Hematopoietic multipotent progenitor cell treated with erythropoietin and hydrocortisone succinate and interleukin-3 and kit ligand, for 15 days (in vitro differentiated cells): ENCODE data around the gene WRAP73.
A peak's percentile ranks its signal among the peaks of the same experiment; 100 is the strongest.
"Not testable (repeated sequence)": the region's sequence is repeated elsewhere in the genome, so short reads cannot be mapped to it uniquely, and the experiment has no call there.

ENCODE experiments used
- DNase-seq: peaks from one replicate; pipeline ENCODE4 v3.0.0-alpha.2; 2015; ENCODE audit warnings: low spot score

The WRAP73 gene

DNA sequence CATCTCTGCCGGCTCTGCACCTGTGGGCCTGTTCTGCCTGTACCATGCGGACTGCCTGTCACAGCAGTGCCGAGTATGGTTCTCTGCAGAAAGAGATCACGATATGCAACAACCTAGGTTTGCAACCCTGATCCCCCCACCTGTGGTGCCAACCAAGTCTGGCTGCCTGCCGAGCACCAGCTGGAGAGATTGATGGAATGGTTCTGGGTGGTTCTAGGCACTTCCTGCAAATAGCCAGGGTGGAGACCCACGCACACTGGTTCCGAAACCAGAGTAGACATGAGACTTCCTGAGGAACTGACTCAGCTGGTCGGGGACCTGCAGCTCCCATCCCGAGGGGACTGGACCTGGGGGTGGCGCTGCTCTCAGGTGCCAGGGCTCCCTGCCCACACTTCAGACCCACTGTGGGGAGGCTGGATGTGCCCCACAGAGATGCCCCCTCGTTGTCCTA, 19.7 kb downstream of the WRAP73 start:
- no peak for DNase-seq

DNA sequence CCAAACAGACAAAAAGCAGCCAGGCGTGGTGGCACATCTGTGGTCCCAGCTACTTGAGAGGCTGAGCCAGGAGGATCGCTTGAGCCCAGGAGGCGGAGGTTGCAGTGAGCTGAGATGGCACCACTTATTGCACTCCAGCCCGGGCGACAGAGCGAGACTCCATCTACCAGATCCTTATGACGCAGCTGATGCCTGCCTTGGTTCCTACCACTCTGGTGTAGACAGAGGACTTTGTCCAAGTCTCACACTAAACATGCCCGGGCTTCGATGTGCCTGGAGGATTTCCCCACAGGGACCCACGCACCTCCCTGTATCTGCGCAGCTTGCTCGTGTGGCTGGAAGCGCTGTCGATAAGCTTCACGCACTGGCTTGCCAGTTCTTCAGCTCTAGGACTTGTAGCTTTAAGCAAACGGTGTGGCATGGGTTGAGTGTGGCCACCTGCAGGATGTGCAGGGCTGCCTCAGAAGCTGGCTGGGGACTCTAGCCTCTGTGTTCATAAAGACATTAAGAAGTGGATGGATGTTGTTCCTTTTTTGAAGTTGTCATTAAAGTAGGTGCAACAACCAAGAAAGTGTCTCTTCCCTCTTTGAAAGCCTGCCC, 20.2 kb downstream of the WRAP73 start:
- DNase-seq = no peak

DNA sequence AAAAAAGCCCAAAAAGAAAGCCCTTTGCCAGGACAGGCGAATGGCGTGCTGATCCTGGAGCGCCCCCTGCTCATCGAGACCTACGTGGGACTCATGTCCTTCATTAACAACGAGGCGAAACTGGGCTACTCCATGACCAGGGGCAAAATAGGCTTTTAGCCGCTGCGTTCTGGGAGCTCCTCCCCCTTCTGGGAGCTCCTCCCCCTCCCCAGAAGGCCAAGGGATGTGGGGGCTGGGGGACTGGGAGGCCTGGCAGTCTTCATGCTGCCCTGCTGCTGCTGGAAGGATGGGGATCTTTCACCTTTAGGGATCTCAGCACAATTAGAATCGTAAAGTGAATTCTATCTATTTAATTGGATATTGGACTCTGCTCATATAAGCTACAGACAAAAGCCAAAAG, 21.5 kb downstream of the WRAP73 start:
- DNase-seq = no peak

DNA sequence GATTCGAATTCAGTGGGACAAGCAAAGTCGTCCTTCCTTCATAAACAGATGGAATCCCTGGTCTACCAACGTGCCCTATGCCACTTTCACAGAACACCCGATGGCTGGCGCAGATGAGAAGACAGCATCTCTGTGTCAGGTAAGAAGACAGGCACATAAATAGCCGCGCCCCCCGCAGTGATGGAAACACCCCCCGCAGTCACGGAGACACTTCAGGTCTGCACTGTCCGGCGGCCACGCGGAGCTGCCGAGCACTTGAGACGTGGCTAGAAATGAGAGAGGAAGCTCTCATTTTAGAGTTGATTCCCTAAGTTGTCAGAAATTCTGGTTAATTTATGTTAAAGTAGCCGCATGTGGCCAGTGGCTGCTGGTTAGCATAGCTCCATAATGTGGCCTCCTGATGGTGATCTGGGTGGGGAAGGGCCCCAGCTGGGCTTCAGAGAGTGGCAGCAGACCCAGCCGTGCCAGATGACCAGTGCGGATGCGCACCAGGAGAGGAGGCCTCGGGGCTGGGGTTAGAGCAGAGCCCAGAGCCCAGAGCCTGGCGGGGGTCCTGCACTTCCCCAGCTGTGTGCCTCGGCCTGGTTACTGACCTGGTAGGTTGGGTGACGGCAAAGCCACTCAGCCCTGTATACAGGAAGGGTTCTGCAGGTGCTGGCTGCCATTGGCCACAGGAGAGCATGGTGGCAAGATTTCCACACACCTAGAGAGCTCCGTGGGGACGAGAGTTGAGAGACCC, 22.2 kb downstream of the WRAP73 start:
- no peak for DNase-seq

DNA sequence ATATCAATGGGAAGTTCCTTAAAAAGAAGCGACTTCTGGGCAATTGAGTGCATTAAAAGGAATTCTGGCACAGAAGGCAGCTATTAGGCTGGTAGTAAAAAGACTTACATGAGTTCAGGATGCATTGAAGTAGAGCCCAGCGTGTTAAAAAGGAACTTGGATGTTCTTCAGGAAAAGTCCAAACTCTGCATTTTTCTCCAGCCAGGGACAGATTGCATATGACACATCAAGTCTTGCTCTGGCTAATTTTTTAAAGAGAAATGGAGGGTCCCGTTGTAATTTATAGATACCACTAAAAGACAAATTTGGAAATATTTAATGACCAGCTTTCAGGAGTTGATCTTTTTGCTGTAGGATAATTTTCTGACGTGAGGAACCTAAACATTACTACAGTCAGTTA, 23.9 kb downstream of the WRAP73 start:
- DNase-seq = no peak

DNA sequence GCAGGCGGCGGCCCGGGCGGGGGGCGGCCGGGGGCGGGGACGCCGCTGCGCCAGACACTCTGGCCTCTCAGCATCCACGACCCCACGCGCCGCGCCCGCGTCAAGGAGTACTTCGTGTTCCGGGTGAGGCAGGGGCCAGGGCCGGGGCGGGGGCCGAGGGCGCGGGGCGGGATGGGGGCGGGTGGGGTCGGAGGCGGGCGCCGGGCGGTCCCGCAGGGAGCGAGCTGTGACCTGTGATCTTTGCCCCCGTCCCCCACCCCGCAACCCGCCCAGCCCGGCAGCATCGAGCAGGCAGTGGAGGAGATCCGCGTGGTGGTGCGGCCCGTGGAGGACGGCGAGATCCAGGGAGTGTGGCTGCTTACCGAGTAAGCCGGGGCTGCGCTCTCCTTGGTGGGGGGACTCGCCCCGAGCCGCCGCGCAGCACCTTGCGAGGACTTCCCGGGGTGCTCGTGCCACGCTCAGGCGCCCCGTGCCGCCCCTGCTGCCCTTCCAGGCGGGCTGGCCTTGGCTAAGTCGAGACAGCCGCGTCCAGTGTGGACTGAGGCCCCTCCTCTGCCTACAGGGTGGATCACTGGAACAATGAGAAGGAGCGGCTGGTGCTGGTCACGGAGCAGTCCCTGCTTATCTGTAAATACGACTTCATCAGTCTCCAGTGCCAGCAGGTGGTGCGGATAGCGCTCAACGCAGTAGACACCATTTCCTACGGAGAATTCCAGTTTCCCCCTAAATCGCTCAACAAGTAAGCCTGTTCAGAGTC, 24.6 kb downstream of the WRAP73 start:
- peak; percentile 62 for DNase-seq

DNA sequence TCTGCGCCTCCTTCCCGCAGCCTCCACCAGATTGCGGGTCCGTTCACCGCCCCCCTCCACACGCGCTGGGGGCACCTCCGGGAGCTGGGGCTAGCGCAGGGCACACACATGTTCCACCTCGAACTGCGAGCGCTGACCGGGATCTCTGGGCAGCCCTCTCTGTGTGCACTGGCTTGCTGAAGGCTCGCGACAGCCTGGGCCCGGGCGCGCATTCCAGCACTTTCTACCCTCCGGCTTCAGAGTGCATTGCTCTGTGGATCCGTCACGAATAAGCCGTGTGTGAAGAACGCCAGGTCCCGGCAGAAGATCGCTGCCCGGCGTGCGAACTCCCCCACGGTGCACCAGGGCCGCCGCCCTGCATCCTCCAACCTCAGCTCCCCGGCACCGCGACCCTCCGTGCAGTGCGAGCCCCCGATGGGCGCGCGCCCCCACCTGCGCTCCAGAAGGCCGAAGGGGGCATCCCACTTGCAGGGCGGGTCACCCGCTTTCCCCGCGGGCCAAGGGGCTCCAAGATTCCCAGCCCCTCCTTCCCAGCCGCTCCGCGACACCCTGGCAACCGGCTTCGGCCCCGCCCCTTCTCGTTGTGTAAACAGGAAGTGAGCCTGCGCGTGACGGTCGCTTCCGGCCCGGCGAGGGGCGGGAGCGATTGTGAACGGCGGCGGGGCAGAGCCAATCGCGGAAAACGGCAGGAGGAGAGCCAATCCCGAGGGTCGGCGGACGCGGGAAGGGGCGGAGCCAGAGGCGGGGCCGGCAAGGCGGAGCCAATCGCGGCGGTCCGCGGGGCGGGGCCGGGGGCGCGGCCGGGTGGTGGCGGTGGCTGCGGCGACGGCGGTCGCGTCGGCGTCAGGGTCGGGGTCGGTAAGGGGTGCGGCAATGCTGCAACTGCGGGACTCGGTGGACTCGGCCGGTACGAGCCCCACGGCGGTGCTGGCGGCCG, 25.4 kb downstream of the WRAP73 start, which contains the start of gene TPRG1L:
Gene TPRG1L, plus strand, starts transcription at position 816 of the 937 bp plus-strand sequence. Its CDS starts 58 bp downstream, at position 874.
- peak; percentile 99 for DNase-seq

DNA sequence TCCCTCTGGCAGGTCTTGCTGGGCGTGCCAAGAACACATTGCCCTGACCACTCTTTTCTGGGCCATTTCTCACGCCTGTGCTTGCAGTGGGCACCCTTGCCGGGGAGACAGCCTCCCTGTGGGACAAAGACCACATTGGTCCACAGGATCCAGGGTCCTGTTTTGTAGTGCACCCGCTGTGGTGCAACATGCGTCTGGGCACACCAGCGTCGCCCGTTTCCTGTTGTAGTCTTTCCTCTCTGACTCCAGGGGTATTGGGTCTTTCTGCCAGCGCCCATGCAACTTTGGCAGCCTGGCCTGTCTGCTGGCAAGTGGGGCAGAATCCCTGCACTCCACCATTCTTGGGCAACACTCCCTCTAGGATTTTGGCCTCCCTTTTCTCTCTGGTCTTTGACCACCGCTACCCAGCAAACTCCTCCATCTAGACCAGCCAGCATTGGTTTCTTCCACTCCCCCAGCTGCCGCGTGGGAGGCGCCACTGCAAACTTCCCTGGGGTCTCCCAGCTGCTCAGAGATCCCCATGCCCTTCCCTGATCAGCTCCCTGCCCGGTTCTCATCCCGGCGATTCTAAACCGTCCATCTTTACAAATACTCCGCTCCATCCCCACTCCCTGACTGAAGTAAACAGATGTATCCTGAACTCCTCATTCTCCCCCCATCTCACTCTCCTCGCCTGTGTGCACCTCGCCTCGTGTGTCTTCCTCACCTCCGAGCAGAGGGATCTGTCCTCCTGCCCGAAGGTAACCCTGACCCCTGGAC, 26.3 kb downstream of the WRAP73 start:
- no peak for DNase-seq

DNA sequence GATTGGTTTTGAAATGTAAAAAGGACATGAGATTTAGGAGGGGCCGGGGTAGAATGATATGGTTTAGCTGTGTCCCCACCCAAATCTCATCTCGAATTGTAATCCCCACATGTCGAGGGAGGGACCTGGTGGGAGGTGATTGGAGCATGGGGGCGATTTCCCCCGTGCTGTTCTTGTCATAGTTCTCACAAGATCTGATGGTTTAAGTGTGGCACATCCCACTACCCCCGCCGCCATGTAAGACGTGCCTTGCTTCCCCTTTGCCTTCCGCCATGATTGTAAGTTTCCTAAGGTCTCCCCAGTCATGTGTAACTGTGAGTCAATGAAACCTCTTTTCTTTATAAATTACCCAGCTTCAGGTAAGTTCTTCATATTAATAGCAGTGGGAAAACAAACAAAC, 27.8 kb downstream of the WRAP73 start:
- DNase-seq = not testable (repeated sequence)

DNA sequence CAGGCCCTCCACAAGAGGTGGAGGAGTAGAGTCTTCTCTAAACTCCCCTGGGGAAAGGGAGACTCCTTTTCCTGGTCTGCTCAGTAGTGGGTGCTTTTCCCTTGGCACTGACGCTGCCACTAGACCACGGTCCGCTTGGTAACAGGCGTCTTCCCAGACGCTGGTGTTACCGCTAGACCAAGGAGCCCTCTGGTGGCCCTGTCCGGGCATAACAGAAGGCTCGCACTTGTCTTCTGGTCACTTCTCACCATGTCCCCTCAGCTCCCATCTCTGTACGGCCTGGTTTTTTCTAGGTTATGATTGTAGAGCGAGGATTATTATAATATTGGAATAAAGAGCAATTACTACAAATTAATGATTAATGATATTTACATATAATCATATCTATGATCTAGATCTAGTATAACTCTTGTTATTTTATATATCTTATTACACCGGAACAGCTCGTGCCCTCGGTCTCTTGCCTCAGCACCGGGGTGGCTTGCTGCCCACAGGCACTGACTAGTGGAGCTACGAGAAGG, 28.7 kb downstream of the WRAP73 start:
- peak; percentile 16 for DNase-seq

DNA sequence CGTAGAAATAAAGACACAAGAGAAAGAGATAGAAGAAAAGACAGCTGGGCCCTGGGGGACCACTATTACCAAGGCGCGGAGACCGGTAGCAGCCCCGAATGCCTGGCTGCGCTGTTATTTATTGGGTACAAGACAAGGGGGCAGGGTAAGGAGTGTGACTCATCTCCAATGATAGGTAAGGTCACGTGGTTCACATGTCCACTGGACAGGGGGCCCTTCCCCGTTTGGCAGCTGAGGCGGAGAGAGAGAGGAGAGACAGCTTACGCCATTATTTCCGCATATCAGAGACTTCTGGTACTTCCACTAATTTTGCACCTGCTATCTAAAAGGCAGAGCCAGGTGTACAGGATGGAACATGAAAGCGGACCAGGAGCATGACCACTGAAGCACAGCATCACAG, 29.2 kb downstream of the WRAP73 start:
- no peak for DNase-seq

DNA sequence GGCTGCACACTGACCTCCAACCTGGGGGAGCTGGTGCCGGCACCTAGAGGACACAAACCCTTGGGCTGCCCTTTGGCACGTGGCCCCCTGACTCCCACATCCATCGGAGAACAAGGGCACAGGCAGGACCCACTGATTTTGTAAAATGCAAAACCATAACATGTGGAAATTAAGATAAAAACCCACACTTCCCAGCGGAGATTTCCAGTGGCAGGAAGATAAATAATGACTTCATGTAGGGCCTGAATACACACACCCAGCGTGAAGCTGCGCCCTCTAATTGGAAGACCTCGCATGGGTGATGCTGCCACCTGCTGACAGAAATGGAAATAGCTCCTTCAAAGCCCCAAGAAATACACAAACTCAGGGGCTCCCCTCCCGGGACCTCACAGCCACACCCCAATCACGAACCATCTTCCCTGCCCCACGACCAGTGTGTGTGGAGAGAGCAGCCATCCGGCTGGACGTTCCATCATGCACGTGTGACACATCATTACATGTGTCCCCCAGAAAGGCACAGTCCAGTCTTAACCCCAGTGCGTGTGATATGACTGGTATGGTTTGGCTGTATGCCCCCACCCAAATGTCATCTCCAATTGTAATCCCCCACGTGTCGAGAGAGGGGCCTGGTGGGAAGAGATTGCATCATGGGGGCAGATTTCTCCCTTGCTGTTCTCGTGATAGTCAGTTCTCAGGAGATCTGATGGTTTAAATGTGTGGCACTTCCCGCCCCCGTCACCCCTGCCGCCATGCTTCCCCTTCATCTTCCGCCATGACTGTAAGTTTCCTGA, 30.8 kb downstream of the WRAP73 start:
- DNase-seq = peak; percentile 80

DNA sequence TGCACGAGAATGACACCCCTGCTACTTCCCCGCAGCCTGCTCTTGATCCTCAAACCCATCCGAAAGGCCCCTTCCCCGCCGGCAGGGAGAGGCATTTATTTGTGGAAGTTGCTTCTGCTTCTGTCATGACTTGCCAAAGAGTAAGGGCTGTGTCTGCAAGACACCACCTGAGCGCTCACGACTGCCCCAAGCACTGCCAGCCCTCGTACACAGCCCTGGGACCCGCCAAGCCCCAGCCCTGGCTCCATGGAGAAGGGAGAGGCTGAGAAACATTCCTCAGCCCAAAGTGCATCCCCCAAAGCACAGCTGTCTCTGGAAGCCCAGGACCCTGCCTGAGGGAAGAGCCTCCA, 31.4 kb downstream of the WRAP73 start:
- DNase-seq = no peak

DNA sequence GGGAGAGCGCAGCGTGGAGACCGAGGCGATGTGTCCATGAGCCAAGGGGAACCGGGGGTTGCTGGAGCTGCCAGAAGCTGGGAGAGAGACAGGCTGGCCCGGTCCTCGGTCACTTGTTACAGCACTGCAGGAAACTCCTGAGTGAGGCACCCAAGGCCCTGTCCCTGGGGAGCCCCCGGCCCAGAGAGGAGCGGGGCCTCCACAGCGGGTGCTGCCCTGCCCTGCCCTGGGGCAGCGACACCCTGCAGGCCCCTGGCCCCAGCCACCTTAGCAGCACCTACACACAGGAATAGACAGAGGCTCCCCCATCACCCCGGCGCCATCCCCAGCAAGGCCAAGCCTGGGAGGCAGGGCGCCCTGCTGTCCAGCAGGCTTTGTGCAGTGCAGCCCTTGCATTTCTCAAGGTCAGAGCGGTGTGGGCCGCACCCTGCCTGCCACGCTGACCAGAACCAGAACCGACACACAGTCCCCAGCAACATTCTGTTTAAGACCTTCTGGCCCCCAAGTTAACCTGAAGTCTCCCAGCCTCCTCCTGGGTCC, 32.0 kb downstream of the WRAP73 start:
- no peak for DNase-seq

DNA sequence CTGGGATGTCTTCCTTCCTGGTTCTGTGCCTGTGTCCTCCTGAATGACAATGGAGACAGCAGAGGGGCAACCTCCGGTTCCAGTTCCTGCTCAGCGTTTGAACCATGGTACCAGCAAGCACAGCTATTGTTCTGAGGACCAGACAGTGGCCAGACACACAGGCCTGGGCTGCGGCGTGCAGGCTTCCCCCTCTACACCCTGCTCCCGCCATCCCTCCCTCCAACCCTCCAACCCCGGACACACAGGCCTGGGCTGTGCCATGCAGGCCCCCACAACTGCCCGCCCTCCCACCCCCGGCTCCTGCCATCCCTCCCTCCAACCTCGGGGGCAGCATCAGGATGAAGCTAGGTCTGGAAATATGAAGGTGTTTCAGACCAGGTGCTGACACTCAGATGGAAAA, 33.0 kb downstream of the WRAP73 start:
- DNase-seq = no peak

DNA sequence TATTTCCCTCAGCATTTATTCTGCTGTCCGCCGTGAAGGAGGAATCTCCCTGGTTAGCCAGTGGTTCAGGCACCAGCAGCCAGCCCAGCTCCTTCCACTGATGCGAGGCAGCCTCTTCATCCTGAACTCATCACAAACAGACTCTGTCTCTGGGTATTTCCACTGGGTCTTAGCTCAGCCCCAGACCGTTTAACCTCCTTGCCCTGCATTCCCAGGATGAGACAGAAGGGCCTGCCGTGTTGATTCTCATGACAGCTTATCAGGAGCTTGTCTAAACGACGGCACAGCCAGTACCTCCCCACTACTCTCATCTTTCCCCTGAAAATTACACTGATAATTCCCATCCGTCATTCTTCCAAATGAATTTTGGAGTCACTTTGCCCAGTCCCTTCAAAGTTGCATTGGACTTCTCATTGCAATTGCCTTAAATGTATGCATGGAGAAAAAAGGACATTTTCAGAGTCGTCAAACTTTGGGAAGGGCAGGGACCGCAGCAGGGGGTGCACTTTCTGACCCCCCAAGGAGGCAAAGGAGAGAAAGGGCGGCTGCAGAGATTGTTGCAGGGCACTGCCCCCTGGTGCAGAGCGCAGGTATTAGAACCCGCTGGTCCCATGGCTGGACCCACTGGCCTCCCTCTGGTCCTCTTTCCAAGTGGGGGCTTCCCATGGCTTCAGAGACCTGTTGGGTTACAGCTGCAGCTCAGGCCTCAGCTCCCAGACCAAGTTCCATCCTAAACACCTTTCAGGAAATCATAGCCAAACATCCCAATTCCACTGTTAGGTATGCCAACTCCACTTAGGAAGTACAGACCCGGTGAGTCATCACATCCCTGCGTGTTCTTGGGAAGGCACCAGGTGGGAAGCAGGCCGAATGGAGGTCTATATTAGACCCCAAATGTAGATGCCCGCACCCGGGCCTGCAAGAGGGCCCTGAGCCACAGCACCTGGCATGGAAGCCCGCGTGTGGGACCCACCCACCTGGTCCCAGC, 34.9 kb downstream of the WRAP73 start:
- no peak for DNase-seq

DNA sequence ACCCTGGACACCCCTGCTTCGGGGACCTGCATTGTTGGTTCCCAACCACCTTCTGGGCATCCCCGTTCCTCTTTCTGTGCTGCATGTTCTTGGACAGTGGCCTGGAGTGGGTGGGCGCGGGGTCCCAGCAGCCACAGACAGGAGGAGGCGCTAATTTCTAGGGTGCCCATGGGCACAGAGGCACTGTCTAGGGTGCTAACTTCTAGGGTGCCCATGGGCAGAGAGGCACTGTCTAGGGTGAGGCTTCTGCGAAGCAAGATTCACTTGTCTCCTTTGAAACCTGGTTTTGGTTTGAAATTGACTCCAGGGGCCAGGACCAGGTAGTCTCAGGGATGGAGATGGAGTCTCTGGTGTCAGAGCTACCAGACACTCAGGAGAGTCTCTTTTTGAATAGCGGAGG, 37.8 kb downstream of the WRAP73 start:
- no peak for DNase-seq

DNA sequence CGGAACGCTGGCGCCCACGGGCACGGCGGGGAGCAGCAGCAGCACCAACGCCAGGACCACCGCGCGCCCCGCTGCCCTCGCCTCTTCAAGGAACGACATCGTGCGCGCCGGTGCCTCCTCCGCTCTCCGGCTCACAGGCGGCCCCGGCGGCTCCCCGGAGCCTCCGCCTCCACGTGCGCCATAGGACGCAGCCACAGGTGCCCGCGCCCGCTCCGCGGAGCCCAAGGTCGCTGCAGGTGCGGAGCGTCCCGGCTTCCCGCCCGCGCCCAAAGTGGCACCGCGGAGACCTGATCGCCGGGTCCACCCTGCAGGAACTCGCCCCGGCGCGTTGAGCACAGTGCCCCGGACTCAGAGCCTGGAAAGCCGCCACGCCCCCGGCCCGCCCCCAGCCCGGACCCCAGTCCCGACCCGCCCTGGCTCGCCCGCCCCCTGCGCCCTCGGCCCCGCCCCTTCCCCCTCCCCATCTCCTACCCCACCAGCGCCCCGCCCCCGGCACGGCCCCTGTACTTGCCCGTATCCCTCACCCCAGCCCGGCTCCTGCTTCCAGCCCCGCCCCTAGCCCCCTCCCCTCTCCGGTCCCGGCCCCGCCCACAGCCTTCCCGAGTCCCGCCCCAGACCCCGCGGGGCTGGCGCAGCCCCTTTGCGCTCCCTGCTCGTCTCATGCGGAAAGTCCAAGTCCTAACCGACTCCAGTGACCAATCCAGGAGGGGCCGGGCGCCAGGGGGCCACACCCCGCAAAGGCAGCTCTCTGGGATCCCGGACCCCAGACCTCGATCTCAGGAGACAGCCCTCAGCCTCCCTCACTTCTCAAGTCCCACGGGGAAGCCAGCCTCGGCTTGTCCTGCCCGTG, 38.5 kb downstream of the WRAP73 start, which contains the start of gene MEGF6:
Gene MEGF6, minus strand, starts transcription at position 339 of the 850 bp plus-strand sequence. Its CDS starts 240 bp downstream, at position 99.
- DNase-seq = no peak
